HG02642 (cell line): Measurements from ENCODE around the gene RASSF7.
"Not testable (repeated sequence)": the region's sequence is repeated elsewhere in the genome, so short reads cannot be mapped to it uniquely, and the experiment has no call there.

ENCODE experiments used
- ATAC-seq: cut with Tn5 transposase; IDR thresholded peaks from one replicate; pipeline ENCODE4 v1.9.1; 2021; ENCODE audit warnings: mild to moderate bottlenecking; ENCODE audit not compliant: unreplicated experiment, poor library complexity

RASSF7 gene

DNA sequence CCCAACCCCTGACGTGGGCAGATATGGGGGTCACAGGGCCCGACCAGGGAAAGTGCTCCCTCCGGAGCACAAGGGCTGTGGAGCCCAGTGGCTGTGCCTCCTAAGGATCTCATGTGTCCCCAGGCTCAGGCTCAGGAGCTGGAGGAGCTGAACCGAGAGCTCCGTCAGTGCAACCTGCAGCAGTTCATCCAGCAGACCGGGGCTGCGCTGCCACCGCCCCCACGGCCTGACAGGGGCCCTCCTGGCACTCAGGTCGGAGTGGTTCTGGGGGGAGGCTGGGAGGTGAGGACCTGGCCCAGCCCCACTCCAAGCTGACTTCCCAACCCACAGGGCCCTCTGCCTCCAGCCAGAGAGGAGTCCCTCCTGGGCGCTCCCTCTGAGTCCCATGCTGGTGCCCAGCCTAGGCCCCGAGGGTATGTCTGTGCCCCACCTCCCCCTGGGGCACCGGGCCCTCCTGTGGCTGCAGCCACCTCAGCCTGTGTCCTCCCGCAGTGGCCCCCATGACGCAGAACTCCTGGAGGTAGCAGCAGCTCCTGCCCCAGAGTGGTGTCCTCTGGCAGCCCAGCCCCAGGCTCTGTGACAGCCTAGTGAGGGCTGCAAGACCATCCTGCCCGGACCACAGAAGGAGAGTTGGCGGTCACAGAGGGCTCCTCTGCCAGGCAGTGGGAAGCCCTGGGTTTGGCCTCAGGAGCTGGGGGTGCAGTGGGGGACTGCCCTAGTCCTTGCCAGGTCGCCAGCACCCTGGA is 2.5 kb downstream of the RASSF7 start:
- no peak for ATAC-seq

DNA sequence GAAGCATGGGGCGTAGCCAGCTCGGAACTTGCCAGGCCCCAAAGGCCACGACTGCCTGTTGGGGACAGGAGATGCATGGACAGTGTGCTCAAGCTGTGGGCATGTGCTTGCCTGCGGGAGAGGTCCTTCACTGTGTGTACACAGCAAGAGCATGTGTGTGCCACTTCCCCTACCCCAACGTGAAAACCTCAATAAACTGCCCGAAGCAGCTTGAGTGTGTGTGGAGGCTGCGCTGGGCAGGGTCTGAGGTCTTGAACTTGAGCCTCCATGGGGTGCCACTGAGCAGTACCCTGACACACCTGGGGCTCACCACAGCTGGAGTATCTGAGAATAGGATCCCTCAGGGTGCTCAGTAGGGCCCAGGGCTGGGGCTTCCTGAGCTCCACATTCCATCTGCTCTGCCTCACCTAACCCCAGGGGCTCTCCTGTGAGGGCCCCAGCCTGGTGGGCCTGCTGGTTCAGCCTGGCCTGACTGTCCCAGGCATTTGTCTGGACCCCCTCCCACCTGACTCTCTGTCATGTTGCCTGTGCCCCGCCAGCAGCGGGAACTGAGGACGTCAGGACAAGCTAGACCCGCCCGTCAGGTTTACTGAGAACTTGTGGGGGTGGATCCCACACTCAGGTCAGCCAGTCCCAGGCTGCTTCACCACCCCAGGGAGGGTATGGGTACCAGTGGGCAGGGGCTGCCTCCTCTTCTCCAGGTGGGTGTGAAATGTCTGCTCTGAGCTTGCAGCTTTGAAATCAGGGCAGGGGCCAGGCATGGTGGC is 3.2 kb downstream of the RASSF7 start:
- no peak for ATAC-seq

DNA sequence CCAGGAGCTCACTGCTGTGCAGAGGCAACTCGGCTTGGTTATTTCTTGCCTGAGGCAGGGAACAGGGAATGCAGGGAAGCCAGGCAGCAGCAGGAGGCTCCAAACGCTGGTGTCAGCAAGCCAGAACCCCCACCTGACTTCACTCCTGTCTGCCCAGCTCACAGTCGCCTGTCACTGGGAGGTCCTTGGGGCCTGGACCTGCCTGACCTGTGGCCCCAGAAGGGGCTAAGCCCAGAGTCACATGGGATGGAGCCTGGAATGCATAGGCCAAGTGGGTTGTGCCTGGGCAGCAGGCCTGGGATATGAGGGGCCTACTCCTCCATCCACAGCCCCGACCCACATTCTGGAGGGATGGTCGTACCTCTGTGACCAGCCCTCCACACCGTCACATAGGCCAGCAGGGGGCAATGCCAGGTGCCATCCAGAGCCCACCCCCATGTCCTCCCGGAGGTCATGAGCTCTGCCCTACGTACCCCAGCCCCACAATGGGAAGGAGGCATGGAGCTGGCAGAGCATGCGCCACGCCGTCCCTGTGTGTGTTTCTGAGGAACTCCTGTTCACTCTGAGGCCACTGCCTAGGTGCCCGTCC is 5.2 kb downstream of the RASSF7 start:
- ATAC-seq, result no peak

GRCh38 chr11:567011-567628 is 6.3 kb downstream of the RASSF7 start:
- no peak for ATAC-seq

DNA sequence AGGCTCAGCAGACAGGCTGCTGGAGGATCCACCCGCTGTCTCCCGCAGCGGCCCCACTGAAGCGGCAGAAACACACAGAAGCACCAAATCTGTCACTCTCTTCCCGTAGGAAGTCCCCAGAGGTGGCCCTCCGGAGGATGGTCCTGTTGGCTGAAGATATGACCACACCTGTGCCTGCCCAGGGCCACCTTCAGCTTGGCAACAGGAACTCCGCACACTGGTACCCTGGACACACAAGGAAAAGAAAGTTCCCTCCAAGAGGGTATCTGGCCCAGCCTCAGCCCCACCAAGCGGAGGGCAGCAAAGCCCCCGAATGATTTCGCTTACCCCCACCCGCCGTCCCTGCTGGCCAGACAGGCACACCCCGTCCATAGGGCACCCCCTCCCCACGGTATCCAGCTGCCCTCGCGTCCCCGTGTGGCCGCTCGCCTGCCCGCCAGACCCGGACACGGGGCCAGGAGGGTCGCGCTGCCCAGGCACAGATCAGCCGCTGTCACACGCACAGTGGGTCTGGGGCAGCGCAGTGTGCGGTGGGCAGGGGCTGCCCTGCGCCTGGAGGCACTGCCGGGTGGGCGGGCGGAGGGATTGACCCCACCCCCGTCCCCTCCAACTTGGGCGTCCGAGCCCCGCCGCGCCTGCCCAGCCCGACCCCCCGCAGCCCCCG is 7.0 kb downstream of the RASSF7 start:
- peak; percentile 2 for ATAC-seq

DNA sequence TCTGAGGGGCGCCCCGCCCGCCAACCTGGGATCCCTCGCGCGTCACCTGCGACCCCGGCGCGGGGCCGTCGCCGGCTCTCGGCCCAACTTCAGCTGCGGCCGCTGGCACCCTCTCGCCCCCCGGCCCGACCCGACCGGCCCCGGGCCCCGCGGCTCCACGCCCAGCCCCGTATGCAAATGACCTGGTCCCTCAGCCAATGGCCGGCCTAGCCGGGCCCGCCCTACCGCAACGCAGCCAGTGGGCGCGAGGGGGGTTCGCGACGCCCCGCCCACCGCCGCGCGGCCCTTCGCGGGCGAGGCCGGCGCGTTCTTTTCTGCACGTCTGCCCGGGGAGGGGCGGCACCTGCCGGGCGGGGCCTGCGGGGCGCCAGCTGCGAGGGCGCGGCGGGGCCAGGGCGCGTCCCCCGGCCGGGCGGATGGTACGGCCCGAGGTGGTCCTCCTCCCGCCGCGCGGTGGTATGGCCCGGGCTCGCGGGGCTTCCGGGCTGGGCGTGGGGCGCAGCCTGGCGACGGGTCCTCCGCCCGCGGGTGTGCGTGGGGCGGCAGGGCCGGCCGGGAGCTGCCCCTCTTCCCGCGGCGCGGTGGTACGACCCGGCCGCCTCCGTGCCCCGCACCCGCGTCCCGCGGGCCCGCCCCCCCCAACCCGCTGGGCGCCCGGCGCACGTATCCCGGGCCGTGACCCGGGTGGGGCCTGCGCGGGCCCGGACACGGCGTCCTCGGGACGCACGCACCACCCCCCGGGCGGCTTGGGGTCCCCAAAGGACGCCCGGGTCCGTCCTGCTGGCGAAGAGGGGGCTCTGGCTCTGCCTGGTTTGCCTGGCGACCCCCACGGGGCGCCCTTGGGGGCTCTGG is 7.8 kb downstream of the RASSF7 start:
- peak; percentile 86 for ATAC-seq

- no peak for ATAC-seq
Measured at GRCh38 chr11:569158-569885, 8.6 kb downstream of the RASSF7 start.

- ATAC-seq, result no peak
Measured at GRCh38 chr11:571802-572185, 11.0 kb downstream of the RASSF7 start.

GRCh38 chr11:573146-573759 is 12.5 kb downstream of the RASSF7 start:
- ATAC-seq, result no peak

GRCh38 chr11:574031-574570 is 13.3 kb downstream of the RASSF7 start:
- not testable (repeated sequence) for ATAC-seq

DNA sequence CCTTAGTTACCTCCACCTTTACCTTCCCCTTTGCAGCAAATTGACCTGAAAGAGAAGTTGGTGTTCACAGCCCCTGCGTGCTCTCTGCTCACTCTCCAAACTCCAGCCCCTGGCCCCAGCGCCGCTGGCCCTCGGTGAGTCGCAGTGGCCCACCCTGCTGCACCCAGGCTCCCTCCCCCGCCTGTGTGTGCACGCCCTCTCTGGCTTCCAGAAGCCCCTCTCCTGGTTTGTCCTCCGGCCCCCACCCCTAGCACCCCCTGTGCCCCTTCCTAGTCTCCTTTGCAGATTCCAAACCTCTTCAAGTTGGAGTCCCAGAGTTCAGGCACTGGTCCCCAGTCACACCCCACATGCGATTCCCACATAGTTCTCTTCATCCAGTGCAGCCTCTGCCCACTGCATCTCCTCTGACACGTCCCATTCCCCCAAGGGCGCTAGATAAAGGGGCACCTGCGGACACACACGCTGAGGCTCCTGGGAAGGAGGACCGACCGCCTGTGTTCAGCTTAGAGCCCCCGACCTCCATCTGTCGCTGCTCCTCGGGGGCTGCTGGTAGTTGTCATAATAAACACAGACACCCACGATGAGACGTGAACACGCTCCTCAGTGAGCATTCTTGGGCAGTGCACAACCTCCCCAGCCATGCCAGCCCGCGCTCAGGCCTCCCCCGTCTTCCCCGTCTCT is 14.0 kb downstream of the RASSF7 start:
- no peak for ATAC-seq

GRCh38 chr11:575313-575995 is 14.7 kb downstream of the RASSF7 start:
- ATAC-seq, result peak; percentile 42

GRCh38 chr11:575996-576768 is 15.4 kb downstream of the RASSF7 start, which contains the start of gene PHRF1:
PHRF1 (plus strand) TSS chr11:576470; CDS start chr11:581513, 5,043 bp downstream.
- ATAC-seq, result peak; percentile 87

- ATAC-seq, result no peak
Measured at GRCh38 chr11:576811-577610, 16.2 kb downstream of the RASSF7 start.

DNA sequence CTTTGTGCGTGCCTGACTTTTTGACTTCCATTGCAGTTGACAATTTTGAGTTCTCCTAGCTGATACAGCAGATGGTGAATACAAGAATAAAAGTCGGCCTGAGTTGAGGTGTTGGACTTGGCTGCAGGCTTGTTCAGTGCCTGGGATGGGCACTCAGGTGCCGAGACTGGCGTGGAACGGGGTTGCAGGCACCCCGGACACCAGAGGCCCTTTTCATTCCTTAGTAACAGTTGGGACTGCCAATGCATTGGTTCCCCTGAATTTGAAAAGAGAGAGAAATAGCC is 16.8 kb downstream of the RASSF7 start:
- no peak for ATAC-seq
